HG02981 (cell line): ENCODE results near the gene DBF4B.

Experiments
- ATAC-seq: cut with Tn5 transposase; IDR thresholded peaks from one replicate; pipeline ENCODE4 v1.9.1; 2021; ENCODE audit warnings: mild to moderate bottlenecking, moderate library complexity; ENCODE audit not compliant: unreplicated experiment

DBF4B gene

GRCh38 chr17:44775838-44776621, 67.6 kb downstream of the DBF4B start:
- ATAC-seq: no peak

GRCh38 chr17:44776628-44777393, 68.3 kb downstream of the DBF4B start:
- ATAC-seq: no peak

GRCh38 chr17:44777394-44778348, 69.2 kb downstream of the DBF4B start:
- no peak for ATAC-seq

GRCh38 chr17:44778656-44779210, 70.3 kb downstream of the DBF4B start:
- ATAC-seq: no peak

GRCh38 chr17:44779211-44780025, 71.0 kb downstream of the DBF4B start:
- no peak for ATAC-seq

GRCh38 chr17:44780161-44780560, 71.7 kb downstream of the DBF4B start:
- no peak for ATAC-seq

GRCh38 chr17:44780845-44781480, 72.5 kb downstream of the DBF4B start:
- ATAC-seq: no peak

- no peak for ATAC-seq
Observed at GRCh38 chr17:44781551-44782325, 73.3 kb downstream of the DBF4B start.

GRCh38 chr17:44782326-44782850, 73.9 kb downstream of the DBF4B start:
- no peak for ATAC-seq

GRCh38 chr17:44785921-44786320, 77.5 kb downstream of the DBF4B start:
- no peak for ATAC-seq

- no peak for ATAC-seq
Observed at GRCh38 chr17:44786551-44787081, 78.2 kb downstream of the DBF4B start.

- ATAC-seq: no peak
Observed at GRCh38 chr17:44787271-44787940, 78.9 kb downstream of the DBF4B start.

GRCh38 chr17:44788139-44788538, 79.7 kb downstream of the DBF4B start:
- ATAC-seq: no peak

- no peak for ATAC-seq
Observed at GRCh38 chr17:44792276-44792675, 83.8 kb downstream of the DBF4B start.

- ATAC-seq: no peak
Observed at GRCh38 chr17:44793885-44794842, 85.7 kb downstream of the DBF4B start.

- no peak for ATAC-seq
Observed at GRCh38 chr17:44794851-44795413, 86.5 kb downstream of the DBF4B start.
